GM19193 (cell line): ENCODE measurements around the gene RPL6.
A peak's percentile ranks its signal among the peaks of the same experiment; 100 is the strongest.

Experiments
- POLR2A ChIP-seq: IDR thresholded peaks from 4 replicates; pipeline ENCODE4 v1.6.1; 2011; ENCODE audit not compliant: insufficient read depth, insufficient read length; ENCODE audit errors: extremely low read depth

RPL6 gene

DNA sequence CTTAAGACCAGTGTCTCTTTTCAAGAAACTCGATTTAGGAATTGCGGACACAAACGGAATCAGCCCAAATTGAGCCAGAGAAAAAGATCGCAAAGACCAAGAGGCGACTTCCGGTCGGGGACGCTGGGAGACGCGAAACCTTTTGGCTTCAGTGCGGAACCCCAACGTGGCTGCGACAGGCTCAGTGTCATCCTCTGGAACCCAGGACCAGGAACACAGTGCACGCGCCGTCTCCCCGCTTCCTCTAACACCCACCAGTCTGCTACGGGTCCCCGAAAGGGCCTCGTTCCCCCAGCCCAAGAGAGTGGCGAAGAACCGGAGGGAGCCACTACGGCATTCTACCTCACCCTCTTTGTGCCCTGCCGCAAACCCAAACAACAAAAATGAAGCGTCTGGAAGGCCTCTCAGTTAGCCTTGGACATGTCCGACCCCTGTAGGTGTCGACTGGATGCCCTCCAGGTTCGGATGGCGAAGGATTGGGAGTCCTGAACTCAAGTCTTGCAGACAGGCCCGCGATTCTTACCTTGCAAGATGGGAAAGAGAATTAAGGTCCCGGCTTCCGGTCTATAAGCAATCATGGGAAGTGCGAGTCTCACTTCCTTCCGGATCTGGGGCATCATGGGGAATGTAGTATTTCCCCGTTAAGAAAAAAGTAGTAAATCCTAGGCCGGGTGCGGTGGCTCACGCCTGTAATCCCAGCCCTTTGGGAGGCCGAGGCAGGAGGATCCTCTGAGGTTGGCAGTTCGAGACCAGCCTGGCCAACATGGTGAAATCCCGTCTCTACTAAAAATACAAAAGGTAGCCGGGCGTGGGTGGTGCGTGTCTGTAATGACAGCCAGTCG lies at the start of gene RPL6:
TSS of gene RPL6 (minus strand) at position 542 of the 842 bp plus-strand sequence. CDS start 949 bp downstream, outside the sequence.
- peak; percentile 99 for TF ChIP-seq POLR2A

DNA sequence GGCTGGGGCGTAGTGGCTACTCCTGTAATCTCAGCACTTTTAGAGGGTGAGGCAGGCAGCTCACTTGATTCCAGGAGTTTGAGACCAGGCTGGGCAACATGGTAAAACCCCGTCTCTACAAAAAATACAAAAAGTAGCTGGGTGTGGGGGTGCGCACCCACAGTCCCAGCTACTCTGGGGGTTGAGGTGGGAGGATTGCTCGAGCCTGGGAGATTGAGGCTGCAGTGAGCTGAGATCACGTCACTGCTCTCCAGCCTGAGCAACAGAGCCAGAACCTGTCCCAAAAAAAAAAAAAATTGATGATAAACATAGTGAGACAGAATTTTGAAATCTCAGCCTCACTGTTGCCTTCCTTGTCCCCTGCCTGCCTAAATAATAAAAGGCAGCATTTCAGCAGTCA lies 49.3 kb upstream of the RPL6 start:
- no peak for TF ChIP-seq POLR2A

- no peak for TF ChIP-seq POLR2A
These were observed 48.9 kb upstream of the RPL6 start for GRCh38 chr12:112458330-112458729.

GRCh38 chr12:112456029-112456428 lies 46.6 kb upstream of the RPL6 start:
- no peak for TF ChIP-seq POLR2A

DNA sequence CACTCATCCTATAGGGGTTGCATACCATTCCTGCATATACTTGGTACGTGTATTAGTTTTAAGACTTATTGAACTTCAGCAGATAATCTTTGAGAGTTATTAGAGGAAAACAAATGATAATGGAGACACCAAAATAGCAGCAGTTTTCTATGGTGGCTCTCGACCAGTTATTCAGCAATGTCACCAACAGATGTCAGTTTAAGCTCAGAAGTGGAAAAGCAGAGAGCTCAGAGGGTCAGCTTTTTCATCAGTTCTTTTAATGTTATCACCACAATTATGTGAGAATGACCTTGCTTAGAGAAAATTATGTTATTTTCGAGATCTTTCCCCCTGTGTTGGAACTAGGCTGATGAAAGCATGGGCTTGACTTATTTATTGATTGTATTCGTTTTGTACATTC lies 41.3 kb upstream of the RPL6 start:
- TF ChIP-seq POLR2A: no peak

- no peak for TF ChIP-seq POLR2A
These were observed 37.7 kb upstream of the RPL6 start for GRCh38 chr12:112447106-112447505.

- no peak for TF ChIP-seq POLR2A
These were observed 36.8 kb upstream of the RPL6 start for GRCh38 chr12:112446008-112446725.

DNA sequence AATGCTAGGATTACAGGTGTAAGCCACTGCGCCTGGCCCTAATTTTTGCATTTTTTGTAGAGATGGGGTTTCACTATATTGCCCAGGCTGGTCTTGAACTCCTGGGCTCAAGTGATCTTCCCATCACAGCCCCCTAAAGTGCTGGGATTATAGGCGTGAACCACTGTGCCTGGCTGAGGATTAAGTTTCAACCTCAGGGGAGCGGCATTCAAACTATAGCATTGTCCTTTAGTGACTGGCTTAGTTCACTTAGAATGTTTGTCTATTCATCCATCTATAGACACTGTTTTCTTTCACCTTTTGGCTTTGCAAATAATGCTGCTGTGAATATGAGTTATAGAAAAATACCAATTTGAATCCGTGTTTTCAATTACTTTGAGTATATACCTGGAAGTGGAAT lies 34.5 kb upstream of the RPL6 start:
- no peak for TF ChIP-seq POLR2A

- TF ChIP-seq POLR2A: no peak
These were observed 30.4 kb upstream of the RPL6 start for GRCh38 chr12:112439769-112440168.

- no peak for TF ChIP-seq POLR2A
These were observed 24.1 kb upstream of the RPL6 start for GRCh38 chr12:112433551-112433950.

DNA sequence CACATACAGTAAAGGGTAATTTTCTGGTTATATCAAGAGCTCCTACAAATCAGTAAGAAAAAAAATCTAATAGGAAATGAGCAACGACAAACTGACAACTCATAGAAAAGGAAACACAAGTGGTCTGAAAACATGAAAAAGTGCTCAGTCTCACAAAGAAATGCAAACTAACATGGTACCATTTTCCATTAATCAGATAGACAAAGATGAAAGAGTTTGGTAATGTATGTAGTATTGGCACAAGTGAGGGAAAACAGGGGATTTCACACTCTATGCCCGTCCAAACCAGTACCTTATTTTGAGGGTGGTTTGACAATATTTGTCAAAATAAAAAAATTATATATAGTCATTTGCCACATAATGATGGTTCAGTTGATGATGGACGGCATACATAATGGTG lies 22.6 kb upstream of the RPL6 start:
- TF ChIP-seq POLR2A: no peak

DNA sequence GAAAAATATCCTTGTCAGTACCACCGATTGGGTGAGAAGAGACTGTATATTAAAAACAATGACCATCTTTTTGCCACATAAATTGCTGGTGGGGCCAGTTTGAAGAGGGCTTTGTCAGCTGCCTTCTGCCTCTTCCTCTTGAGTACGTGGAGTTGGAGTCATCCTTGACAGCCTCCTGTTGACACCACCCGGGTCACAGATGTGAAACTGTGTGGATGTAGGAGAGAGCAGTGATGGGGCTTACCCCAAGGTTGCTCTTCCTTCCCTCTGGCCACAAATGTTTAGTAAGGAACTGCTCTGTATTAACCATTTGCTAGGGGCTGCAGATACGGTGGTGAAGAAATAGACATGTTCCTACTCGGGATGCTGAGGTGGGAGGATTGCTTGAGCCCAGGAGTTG lies 21.5 kb upstream of the RPL6 start:
- no peak for TF ChIP-seq POLR2A

- no peak for TF ChIP-seq POLR2A
These were observed 18.4 kb upstream of the RPL6 start for GRCh38 chr12:112427760-112428159.

DNA sequence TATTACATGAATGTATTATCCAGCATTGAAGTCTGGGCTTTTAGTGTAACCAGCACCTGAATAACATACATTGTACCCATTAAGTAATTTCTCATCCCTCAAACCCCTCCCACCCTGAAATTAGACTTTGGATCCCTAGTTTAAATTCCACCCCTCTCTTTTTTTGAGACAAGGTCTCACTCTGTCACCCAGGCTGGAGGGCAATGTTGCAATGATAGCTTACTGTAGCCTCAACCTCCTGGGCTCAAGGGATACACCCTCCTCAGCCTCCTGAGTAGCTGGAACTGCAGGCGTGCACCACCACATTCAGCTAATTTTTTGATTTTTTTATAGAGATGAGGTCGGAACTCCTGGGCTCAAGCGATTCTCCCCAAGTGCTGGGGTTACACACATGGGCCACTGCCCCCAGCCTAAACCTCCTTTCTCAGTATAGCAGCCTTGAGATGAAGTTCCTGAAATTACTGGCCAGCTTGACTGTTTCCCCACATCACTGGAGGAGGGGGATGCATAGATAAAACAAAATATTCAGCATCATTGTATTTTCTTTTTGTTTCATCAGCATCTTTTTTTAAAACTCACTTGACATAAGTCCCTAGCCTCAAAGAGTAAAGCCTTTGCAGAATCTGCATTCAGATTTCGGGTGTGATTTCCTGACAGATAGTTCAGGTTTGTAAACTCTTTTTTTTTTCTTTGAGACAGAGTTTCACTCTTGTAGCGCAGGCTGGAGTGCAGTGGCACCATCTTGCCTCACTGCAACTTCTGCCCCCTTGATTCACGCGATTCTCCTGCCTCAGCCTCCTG lies 16.4 kb upstream of the RPL6 start:
- TF ChIP-seq POLR2A: no peak

DNA sequence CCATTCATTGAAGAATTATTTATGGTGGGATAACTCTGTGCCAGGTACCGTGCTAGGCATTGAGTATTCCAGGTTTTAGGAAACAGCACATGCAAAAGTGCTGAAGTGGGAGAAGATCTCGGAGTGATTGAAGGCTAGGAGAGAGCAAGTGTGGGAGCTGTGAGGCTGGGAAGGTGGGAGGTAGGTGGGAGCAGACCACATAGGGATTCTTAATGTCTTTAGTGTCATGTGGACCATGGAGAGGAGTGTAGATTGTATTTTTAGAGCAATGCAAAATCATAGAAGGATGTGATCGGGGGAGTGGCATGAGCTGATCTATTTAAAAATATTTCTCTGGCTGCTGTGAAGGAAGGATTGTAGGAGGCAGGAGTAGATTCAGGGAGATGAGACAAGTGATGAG lies 14.7 kb upstream of the RPL6 start:
- no peak for TF ChIP-seq POLR2A
